ENCODE results near the gene SPEM1. TPM values are rescaled to one million over a fixed set of nuclear protein-coding genes. Genes with fewer than 3 reads are reported as not detected.

Gene SPEM1
- total and polyA plus RNA-seq, 3 donors from 2014 or later = 8.5 to 67.7 (median 18.7) TPM

- H3K27ac ChIP-seq = no peak overlapping the region
- no peaks in the 10 kb centered on the region for H3K27me3 ChIP-seq
- TF ChIP-seq CTCF (IDR thresholded peaks at IDR 0.05) (no peak), POLR2A (IDR thresholded peaks at IDR 0.05) (no peak)
- peak; percentile 42 for DNase-seq
- H3K36me3 ChIP-seq (ENCODE audit: low read depth, missing control alignments) = no peaks in the 10 kb centered on the region
- H3K9me3 ChIP-seq = no peaks in the 10 kb centered on the region
- H3K4me3 ChIP-seq = peak overlapping the region; percentile 34 to 61
- intact Hi-C loops (cut with DNase I; ENCODE audit: low total_unique reads) = no loop called here
- peaks cover 28% of the 10 kb centered on the region for H3K4me1 ChIP-seq
- WGBS, 2 donors = 18 to 29% methylated on average over 4 to 7 of the region's 7 CpGs
Measured at GRCh38 chr17:7380321-7380720, 39.8 kb upstream of the SPEM1 start.

GRCh38 chr17:7380855-7381683 lies 39.1 kb upstream of the SPEM1 start, which contains the start of gene TNK1:
TNK1 (plus strand) TSS chr17:7381089; CDS start chr17:7382927, 1,838 bp downstream.
- Histone ChIP-seq H3K36me3 (ENCODE audit: low read depth, missing control alignments) (no peaks in the 10 kb centered on the region), H3K27me3 (no peaks in the 10 kb centered on the region), H3K27ac (peak within 1 kb of the TSS in 1 of 2 donors; percentile 33), H3K4me1 (peaks cover 28% of the 10 kb centered on the region), H3K9me3 (no peaks in the 10 kb centered on the region), H3K4me3 (peak within 1 kb of the TSS; percentile 34 to 61)
- 4 to 7% methylated on average over 19 to 52 of the region's 52 CpGs for WGBS, 2 donors
- peak; percentile 59 for DNase-seq
- intact Hi-C loops (cut with DNase I; ENCODE audit: low total_unique reads) = no loop called here
- TF ChIP-seq POLR2A (IDR thresholded peaks at IDR 0.05) (no peak), CTCF (IDR thresholded peaks at IDR 0.05) (no peak)

- WGBS, 2 donors = 77 to 91% methylated on average over 10 of the region's 10 CpGs
- Histone ChIP-seq H3K36me3 (ENCODE audit: low read depth, missing control alignments) (no peaks in the 10 kb centered on the region), H3K4me3 (no peak overlapping the region), H3K27ac (no peak overlapping the region), H3K9me3 (no peaks in the 10 kb centered on the region), H3K4me1 (peaks cover 28% of the 10 kb centered on the region), H3K27me3 (no peaks in the 10 kb centered on the region)
- DNase-seq = no peak
- intact Hi-C loops (cut with DNase I; ENCODE audit: low total_unique reads) = no loop called here
- no peak for TF ChIP-seq CTCF (IDR thresholded peaks at IDR 0.05)
- TF ChIP-seq POLR2A (IDR thresholded peaks at IDR 0.05) = no peak
Measured at GRCh38 chr17:7382901-7383300, 37.2 kb upstream of the SPEM1 start.

- no peaks in the 10 kb centered on the region for H3K36me3 ChIP-seq (ENCODE audit: low read depth, missing control alignments)
- intact Hi-C loops (cut with DNase I; ENCODE audit: low total_unique reads) = no loop called here
- H3K4me1 ChIP-seq = peaks cover 28% of the 10 kb centered on the region
- 66 to 80% methylated on average over 1 to 11 of the region's 11 CpGs for WGBS, 2 donors
- TF ChIP-seq POLR2A (IDR thresholded peaks at IDR 0.05) = no peak
- TF ChIP-seq CTCF (IDR thresholded peaks at IDR 0.05) = no peak
- H3K27ac ChIP-seq = no peak overlapping the region
- no peaks in the 10 kb centered on the region for H3K27me3 ChIP-seq
- H3K9me3 ChIP-seq = no peaks in the 10 kb centered on the region
- H3K4me3 ChIP-seq = peak overlapping the region in 1 of 2 donors; percentile 30
- no peak for DNase-seq
Measured at GRCh38 chr17:7383371-7383741, 36.8 kb upstream of the SPEM1 start.
